Stimulated activated naive B cell treated with anti-CD40 and anti-IgM and Interleukin-4, amounts not matched to agents 10 μg/mL and 1 μg/mL and 100 μg/mL, for 72 hours (primary cell): ENCODE data around the gene PPIL1.
"Not testable (repeated sequence)": the region's sequence is repeated elsewhere in the genome, so short reads cannot be mapped to it uniquely, and the experiment has no call there.

Source experiments
- ATAC-seq, 2 donors: fragments of 150-1000 bp; cut with Tn5 transposase; replicated peaks; 2 replicates each; pipeline ENCODE4 v1.10.0; 2021; ENCODE audit warnings: moderate library complexity in 1 of 2
- DNase-seq: peaks from one replicate; pipeline ENCODE4 v3.0.0; 2021
- H3K27ac Mint-ChIP-seq: one replicate; pipeline ENCODE4 v1.8.0; 2022; ENCODE audit warnings: mild to moderate bottlenecking, mixed read lengths
- H3K27me3 Mint-ChIP-seq, 2 donors: one replicate each; pipeline ENCODE4 v1.8.0; 2022; ENCODE audit warnings: mixed read lengths in 2 of 2
- H3K36me3 Mint-ChIP-seq, 2 donors: one replicate each; pipeline ENCODE4 v1.8.0; 2022; ENCODE audit warnings: mixed read lengths in 2 of 2, mild to moderate bottlenecking in 1 of 2
- H3K4me1 Mint-ChIP-seq, 2 donors: one replicate each; pipeline ENCODE4 v1.8.0; 2022; ENCODE audit warnings: mixed read lengths in 2 of 2, mild to moderate bottlenecking in 1 of 2
- H3K4me3 Mint-ChIP-seq, 2 donors: one replicate each; pipeline ENCODE4 v1.8.0; 2022; ENCODE audit warnings: mild to moderate bottlenecking in 2 of 2, mixed read lengths in 2 of 2, moderate library complexity in 1 of 2
- H3K9me3 Mint-ChIP-seq, 2 donors: one replicate each; pipeline ENCODE4 v1.8.0; 2022; ENCODE audit warnings: mixed read lengths in 2 of 2, mild to moderate bottlenecking in 1 of 2

PPIL1 gene

DNA sequence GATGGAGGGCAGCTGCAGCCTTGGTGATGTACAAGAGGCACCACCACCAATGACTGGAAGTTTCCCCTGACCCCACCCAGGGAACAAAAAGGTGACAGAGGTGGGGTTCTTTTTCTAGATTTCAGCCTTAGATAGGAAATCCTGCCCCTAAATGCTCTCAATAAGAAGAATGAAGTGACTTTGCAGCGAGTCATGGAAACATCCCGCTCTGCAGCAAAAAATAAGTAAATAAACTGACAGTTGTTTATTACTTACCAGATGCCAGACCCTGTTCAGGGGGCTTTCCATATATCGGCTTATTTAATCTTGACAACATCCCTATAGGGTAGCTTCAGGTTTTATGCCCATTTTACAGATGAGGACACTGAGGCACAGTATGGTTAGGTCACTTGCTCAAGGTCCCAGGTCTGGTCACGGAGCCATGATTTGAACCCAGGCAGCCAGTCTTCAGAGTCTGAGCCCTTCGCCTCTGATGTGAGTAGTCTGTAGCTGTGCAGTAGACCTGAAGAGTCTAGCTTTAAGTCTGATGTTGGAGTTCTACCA lies 30.3 kb upstream of the PPIL1 start:
- ATAC-seq (no peak), DNase-seq (no peak)
- Mint-ChIP-seq H3K9me3 (no peaks in the 10 kb centered on the region), H3K4me1 (peaks cover 0 to 4% of the 10 kb centered on the region in 2 donors), H3K36me3 (peaks cover 34 to 54% of the 10 kb centered on the region in 2 donors), H3K27ac (no peak overlapping the region), H3K27me3 (no peaks in the 10 kb centered on the region), H3K4me3 (no peak overlapping the region)

DNA sequence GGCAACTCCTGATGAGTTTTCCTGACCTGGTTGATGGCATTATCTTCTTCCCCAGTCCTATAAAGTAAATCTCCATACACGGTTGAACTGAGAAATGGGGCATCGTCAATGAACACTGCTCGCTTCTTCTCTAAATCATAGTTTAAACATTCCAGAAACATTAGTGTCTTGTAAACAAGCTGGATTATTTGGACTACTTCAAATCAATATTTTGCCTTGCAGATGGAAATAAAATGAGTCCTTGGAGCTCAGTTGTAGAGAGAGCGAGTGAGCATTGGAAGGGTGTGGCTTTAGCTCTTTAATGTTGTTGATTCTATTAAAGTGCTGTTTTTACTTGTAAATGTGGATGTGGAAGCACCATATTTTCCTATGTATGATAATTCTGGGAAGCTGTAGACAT lies 29.5 kb upstream of the PPIL1 start:
- ATAC-seq (no peak), DNase-seq (no peak)
- Mint-ChIP-seq H3K9me3 (no peaks in the 10 kb centered on the region), H3K27me3 (no peaks in the 10 kb centered on the region), H3K36me3 (peaks cover 33 to 55% of the 10 kb centered on the region in 2 donors), H3K27ac (no peak overlapping the region), H3K4me1 (peaks cover 0 to 4% of the 10 kb centered on the region in 2 donors), H3K4me3 (no peak overlapping the region)

DNA sequence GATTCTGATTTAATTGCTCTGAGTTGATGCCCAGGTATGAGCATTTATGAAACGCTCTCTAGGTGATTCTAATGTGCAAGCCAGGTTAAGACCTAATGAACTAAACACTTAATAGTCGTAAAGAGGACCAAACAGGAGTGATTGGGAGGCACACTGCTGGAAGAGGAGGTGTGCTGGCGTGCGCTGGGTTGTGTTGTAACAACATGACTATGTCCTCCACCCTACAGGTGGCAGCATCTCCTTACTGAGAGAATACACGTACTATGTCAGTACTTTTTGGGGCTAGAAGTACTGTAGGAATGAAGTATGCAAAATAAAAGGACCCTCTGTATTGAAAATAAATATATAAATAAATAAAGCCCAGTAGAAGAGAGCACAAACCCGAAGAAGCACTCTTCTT lies 23.0 kb upstream of the PPIL1 start:
- no peak for ATAC-seq
- no peak for DNase-seq
- Mint-ChIP-seq H3K27me3 (no peaks in the 10 kb centered on the region), H3K27ac (no peak overlapping the region), H3K36me3 (peaks cover 14 to 22% of the 10 kb centered on the region in 2 donors), H3K4me3 (no peak overlapping the region), H3K9me3 (no peaks in the 10 kb centered on the region), H3K4me1 (peaks cover 2 to 5% of the 10 kb centered on the region in 2 donors)

DNA sequence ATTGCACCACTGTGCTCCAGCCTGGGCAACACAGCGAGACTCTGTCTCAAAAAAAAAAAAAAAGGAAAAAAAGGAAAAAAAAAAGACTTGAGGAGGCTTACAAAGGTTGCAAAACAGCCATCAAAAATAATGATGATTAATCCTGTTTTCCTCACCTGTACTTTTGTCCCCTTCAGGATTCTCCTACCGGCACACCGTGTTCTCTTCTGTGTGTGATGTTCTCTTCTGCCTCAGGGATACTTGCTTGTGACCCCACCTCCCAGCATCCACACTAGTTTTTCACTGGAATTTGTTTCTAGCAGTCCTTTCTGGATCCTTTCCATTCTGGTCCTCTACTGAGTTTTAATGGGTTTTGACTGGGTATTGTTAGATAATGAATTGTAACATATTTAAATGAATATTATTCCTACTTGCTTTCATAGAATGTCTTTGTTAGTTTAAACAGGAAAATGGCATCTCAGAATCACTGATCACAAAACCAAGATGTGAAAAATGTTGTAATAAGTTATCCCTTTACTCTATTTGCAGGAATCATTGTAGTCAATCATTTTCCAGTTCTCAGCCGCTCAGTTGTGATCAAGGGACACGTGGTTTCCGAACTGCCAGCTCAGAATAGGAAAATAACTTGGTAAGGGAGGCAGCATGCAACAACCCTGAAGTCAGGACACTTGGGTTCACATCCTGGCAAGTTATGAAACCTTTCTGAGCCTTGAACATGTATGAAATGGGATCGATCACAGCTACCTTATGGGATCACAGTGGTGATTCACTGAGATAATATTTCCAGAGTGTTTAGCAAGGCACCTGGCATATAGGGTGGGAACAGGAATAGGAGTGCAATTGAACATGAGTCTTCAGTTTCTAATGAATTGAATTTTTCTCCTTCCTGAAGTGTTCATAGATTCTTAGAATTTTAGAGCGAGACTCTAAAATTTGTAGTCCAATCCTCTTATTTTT lies 19.7 kb upstream of the PPIL1 start:
- peaks cover 4 to 7% of the 10 kb centered on the region in 2 donors for H3K4me1 Mint-ChIP-seq
- no peak for DNase-seq
- peaks cover 12 to 15% of the 10 kb centered on the region in 2 donors for H3K36me3 Mint-ChIP-seq

DNA sequence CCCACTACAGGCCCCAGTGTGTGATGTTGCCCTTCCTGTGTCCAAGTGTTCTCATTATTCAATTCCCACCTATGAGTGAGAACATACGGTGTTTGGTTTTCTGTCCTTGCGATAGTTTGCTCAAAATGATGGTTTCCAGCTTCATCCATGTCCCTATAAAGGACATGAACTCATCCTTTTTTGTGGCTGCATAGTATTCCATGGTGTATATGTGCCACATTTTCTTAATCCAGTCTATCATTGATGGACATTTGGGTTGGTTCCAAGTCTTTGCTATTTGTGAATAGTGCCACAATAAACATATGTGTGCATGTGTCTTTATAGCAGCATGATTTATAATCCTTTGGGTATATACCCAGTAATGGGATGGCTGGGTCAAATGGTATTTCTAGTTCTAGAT lies 16.6 kb upstream of the PPIL1 start:
- Mint-ChIP-seq H3K36me3 (peaks cover 10 to 12% of the 10 kb centered on the region in 2 donors), H3K4me1 (peaks cover 18 to 29% of the 10 kb centered on the region in 2 donors)
- H3K27me3 Mint-ChIP-seq, ATAC-seq, H3K27ac Mint-ChIP-seq, H3K9me3 Mint-ChIP-seq, DNase-seq, H3K4me3 Mint-ChIP-seq: not testable (repeated sequence)

More for the DNA sequence above, 19.7 kb upstream of the PPIL1 start:
- Mint-ChIP-seq H3K4me3 (no peak overlapping the region), H3K27ac (no peak overlapping the region), H3K27me3 (no peaks in the 10 kb centered on the region), H3K9me3 (peaks cover 0 to 2% of the 10 kb centered on the region in 2 donors)
- ATAC-seq, result no peak

DNA sequence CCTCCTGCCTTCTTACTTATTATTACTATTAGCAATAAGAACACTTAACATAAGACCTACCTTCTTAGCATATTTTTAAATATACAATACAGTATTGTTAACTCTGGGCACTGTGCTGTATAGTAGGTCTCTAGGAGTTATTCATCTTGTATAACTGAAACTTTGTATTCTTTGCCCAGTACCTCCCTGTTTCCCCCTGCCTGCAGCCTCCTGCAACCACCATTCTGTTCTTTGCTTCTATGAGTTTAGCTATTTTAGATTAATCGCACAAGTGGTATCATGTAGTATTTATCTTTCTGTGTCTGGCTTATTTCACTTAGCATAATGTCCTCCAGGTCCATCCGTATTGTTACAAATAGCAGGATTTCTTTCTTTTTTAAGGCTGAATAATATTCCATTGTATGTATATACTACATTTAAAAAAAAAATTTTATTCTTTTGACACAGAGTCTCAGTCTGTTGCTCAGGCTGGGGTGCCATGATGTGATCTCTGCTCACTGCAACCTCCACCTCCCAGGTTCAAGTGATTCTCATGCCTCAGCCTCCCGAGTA lies 15.6 kb upstream of the PPIL1 start:
- Mint-ChIP-seq H3K27me3 (no peaks in the 10 kb centered on the region), H3K4me3 (no peak overlapping the region), H3K4me1 (peaks cover 22 to 31% of the 10 kb centered on the region in 2 donors), H3K27ac (no peak overlapping the region), H3K36me3 (peaks cover 6% of the 10 kb centered on the region in 2 donors), H3K9me3 (peaks cover 0 to 2% of the 10 kb centered on the region in 2 donors)
- DNase-seq (no peak), ATAC-seq (no peak)

DNA sequence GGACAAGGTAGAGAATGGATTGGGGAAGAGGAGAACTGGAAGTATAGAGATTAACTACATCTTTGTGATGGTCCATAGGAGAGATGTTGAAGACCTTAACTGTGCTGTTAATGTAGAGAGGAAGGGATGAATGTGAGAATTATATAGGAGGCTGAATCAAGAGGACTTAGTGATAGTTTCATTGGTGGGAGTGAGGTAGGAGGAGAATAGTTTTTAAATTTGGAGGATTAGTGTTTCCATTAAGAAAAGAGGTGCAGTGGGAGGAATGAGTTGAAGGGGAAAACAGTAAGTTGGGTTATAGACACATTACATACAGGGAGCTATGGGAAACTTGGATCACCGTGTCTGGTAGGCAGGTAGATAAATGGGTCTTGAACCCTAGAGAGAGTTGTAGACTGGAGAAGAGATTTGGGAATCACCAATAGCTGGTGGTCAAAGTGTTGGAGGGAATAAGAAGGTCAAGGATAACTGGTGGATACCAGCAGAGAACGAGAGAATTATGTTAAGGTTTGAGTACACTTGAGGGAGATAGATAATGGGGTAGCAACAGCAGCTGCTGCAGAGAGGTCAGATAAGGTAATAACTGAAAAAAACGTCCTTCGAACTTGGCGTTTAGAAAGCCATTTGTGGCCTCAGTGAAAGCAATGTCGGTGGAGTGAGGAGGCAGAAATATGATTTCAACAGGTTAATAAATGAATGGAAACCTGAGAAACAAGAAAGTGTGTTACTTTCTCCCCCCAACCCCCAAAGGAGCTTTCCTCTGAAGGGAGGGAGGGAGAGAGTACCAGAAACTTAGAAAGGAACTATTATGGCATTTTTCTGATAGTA lies 14.3 kb upstream of the PPIL1 start:
- H3K4me1 Mint-ChIP-seq, result peaks cover 25 to 30% of the 10 kb centered on the region in 2 donors
- ATAC-seq (no peak), DNase-seq (no peak)
- H3K9me3 Mint-ChIP-seq, result peaks cover 0 to 2% of the 10 kb centered on the region in 2 donors
- peak overlapping the region in 1 of 2 donors; percentile 8 for H3K4me3 Mint-ChIP-seq
- H3K27ac Mint-ChIP-seq, result no peak overlapping the region
- peaks cover 0 to 3% of the 10 kb centered on the region in 2 donors for H3K36me3 Mint-ChIP-seq
- no peaks in the 10 kb centered on the region for H3K27me3 Mint-ChIP-seq

DNA sequence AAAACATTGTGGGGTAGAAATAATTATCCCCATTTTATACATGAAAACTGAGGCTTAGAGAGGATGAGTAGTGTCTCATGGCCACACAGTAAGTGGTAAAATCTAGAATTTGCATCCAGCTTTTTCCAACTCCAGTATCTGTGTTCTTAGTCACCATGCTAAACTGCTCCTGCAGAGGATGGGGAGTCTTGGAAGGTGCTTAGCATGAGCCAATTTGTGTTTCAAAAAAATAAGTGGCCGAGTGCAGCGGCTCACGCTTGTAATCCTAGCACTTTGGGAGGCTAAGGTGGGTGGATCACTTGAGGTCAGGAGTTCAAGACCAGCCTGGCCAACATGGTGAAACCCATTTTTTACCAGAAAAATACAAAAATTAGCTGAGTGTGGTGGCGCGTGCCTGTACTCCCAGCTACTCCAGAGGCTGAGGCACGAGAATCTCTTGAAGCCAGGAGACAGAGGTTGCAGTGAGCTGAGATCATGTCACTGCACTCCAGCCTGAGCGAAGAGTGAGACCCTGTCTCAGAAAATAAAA lies 13.6 kb upstream of the PPIL1 start:
- Mint-ChIP-seq H3K9me3 (peaks cover 0 to 2% of the 10 kb centered on the region in 2 donors), H3K27ac (no peak overlapping the region), H3K27me3 (no peaks in the 10 kb centered on the region), H3K4me1 (peaks cover 25 to 30% of the 10 kb centered on the region in 2 donors), H3K36me3 (peaks cover 0 to 3% of the 10 kb centered on the region in 2 donors), H3K4me3 (no peak overlapping the region)
- ATAC-seq, result no peak
- DNase-seq, result no peak

DNA sequence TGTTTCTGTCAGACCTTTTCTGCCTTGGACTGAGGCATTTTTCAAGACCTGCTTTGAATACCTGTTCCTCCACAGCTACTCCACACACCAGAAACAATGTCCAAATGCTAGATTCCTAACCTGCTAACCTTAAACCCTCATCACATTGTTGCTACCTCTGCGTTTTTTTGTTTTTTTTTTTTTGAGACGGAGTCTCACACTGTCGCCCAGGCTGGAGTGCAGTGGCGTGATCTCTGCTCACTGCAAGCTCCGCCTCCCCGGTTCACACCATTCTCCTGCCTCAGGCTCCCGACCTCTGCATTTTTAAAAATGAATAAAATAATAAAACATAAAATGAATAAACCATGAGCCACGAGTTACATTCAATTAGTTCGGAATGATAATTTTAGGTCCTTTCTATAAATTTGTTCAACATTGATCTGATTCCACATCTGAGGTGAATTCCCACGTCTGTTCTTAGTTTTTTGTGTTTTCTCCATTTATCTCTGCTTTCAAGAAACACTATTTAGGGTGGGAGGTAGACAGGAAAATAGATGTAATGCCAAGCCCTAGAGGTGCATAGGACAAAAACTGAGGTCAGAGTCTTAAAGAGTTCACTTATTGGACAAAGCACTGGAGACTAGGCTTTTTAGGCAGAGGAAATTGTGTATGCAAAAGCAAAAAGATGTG lies 12.5 kb upstream of the PPIL1 start:
- peaks cover 0 to 3% of the 10 kb centered on the region in 2 donors for H3K36me3 Mint-ChIP-seq
- no peak for DNase-seq
- H3K9me3 Mint-ChIP-seq, result peaks cover 0 to 2% of the 10 kb centered on the region in 2 donors
- H3K4me3 Mint-ChIP-seq, result peak overlapping the region; percentile 75 to 92
- ATAC-seq, result no peak
- H3K27ac Mint-ChIP-seq, result peak overlapping the region; percentile 76
- no peaks in the 10 kb centered on the region for H3K27me3 Mint-ChIP-seq
- peaks cover 25 to 30% of the 10 kb centered on the region in 2 donors for H3K4me1 Mint-ChIP-seq

DNA sequence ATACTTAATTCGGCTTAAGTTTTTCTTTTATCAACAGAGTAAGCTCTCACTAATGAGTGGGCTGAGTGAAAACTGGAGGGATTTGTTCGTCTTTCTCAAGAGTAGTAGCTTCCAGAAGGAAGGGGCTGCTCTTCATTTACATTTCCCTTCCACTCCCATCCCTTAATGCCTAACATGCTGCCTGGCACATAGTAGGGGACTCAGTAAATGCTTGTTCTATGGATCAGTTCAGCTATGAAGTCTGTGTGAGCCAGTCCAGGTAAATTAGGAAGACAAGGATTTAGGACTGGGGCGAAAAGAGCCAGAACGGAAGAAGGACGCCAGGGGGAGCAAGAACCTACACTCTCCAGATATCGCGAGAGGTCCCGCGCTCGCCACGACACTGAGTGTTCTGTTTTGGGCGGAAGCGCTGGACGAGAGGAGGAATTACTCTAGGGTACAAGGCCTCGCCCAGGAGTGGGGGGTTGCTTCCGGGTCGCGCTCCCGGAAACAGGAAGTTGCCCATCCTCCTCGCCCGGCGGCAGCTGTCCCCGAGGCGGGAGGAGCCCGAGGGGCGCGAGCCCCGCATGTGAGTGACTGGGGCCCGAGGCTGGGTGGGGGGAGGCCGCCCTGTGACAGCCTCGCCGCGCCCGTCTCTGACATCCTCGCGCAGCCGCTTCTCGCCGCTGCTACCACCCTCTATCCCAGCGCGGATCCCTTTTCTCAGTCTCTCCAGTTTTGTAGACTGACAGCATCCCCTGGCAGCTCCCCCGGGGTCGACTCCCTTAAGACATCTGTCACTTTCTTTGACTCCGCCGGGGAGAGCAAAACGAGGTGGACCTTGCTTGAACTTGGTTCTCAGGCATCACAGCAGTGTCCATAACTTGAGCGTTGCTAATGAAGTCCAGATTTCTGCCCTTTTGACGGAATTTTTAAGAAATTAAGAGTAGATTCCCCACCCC lies 11.1 kb upstream of the PPIL1 start, which contains the start of gene C6orf89:
C6orf89 (plus strand) TSS at position 492 of the 941 bp plus-strand sequence. CDS start 13,493 bp downstream, outside the sequence.
- peaks cover 25 to 30% of the 10 kb centered on the region in 2 donors for H3K4me1 Mint-ChIP-seq
- peak; percentile 99 to 100 for ATAC-seq
- peak within 1 kb of the TSS; percentile 92 for H3K27ac Mint-ChIP-seq
- peak within 1 kb of the TSS; percentile 88 to 92 for H3K4me3 Mint-ChIP-seq
- H3K9me3 Mint-ChIP-seq, result no peaks in the 10 kb centered on the region
- H3K36me3 Mint-ChIP-seq, result peaks cover 0 to 2% of the 10 kb centered on the region in 2 donors
- H3K27me3 Mint-ChIP-seq, result no peaks in the 10 kb centered on the region
- DNase-seq, result peak; percentile 94

DNA sequence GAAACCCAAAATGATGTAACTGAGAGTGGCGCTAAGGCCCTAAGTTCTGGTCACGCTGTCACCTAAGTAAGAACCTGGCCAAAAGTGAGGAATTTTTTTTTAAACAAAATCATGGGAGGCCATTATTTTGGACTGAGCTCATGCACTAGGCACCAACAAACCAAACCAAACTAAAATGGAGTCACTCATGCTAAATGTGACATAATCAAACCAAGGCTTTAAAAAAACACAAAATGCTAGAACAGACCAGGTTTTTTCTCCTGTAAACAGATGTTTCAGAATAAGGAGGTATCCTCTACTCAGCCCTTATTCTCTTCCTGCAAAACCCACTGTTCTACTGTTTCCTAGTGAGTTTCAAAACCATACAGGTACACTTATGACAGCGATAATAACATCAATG lies 10.0 kb upstream of the PPIL1 start:
- DNase-seq, result no peak
- Mint-ChIP-seq H3K4me3 (no peak overlapping the region), H3K4me1 (peaks cover 23 to 30% of the 10 kb centered on the region in 2 donors), H3K27me3 (no peaks in the 10 kb centered on the region), H3K36me3 (no peaks in the 10 kb centered on the region), H3K27ac (no peak overlapping the region), H3K9me3 (no peaks in the 10 kb centered on the region)
- ATAC-seq, result no peak

DNA sequence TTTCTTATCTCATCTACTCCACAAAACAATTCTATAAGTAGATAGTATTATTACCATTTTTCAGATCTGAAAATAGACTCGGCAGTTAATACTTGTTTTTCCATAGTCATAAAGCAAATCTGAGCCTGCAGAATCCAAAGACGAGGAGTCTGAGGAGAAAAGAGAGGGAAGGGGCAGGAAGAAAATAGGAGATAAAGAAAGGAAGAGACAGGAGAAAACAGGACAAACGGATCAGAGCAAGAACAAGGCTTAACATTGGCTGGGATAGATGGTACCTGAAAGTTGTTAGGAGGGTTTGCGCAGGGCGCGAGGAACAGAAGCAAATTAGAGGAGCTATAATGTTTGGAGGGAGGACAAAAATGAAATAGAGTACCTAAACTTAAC lies 639 bp upstream of the PPIL1 start:
- Mint-ChIP-seq H3K4me3 (peak overlapping the region; percentile 92 to 99), H3K4me1 (peaks cover 12 to 22% of the 10 kb centered on the region in 2 donors), H3K27ac (peak overlapping the region; percentile 100), H3K36me3 (peaks cover 6 to 18% of the 10 kb centered on the region in 2 donors), H3K27me3 (peaks cover 0 to 8% of the 10 kb centered on the region in 2 donors), H3K9me3 (no peaks in the 10 kb centered on the region)
- DNase-seq (no peak), ATAC-seq (no peak)
